ENCODE results near the gene SLC26A11.
"Not testable (repeated sequence)": the region's sequence is repeated elsewhere in the genome, so short reads cannot be mapped to it uniquely, and the experiment has no call there.

The SLC26A11 gene

DNA sequence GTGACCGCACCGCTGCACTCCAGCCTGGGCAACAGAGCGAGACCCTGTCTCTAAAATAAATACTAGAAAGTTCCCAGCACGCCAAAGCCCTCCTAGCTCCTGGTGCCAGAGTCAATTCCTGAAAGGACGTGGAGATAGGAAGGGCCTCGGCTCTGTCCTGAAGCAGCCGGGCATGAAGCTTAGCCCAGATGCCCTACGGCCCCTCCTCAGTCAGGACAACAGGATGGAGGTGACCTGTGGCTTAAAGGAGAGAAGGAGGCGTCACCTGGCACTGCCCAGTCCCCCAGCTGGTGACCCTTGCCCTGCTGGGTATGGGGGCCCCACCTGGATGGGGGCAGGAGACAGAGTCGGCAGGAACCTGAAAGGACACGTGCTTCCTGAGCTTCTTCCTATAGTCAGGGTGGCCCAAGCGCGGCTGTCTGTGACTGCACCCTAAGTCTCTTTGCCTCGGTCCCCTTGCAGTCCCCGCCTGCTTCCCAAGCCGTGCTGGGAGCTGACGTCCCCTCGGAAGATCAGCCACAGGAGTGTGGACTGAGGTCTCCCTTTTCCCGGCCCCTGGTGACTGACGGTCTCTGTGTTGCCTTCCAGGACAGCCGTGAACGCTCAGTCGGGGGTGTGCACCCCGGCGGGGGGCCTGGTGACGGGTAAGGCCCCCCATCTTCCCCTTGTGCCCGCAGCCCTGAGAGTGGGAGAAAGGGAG lies 25.5 kb downstream of the SLC26A11 start:
- DNase-seq, result no peak

DNA sequence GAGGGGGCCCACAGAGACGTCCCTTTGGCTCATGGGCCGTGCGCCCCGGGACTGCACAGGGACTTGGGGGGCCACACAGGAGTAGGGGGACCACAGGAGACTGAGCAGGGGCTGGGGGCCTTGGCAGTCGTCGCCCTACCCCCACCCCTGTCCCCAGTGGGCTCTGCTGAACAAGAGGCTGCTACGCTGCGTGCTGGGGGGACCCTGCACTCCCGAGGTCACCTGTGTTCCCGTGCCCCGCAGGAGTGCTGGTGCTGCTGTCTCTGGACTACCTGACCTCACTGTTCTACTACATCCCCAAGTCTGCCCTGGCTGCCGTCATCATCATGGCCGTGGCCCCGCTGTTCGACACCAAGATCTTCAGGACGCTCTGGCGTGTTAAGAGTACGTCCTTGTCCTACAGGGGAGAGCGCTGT lies 26.0 kb downstream of the SLC26A11 start:
- no peak for DNase-seq

DNA sequence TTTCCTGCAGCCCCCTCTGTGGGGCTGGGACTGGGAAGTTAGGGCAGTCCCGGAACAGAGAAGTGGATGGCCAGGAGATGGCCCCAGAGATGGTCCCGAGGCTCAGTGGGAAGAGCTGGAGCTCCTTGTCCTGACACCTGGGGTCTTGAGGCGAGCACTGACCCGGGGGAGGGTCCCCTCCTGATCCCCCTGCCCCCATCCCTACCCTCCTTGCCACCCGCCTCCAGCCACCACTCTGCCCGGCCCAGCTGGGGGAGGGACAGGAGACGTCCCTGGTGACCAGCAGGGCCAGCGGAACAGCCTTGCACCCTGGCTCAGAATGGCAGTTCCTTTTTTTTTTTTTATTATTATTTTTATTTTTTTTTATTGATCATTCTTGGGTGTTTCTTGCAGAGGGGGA lies 26.5 kb downstream of the SLC26A11 start:
- DNase-seq, result no peak

DNA sequence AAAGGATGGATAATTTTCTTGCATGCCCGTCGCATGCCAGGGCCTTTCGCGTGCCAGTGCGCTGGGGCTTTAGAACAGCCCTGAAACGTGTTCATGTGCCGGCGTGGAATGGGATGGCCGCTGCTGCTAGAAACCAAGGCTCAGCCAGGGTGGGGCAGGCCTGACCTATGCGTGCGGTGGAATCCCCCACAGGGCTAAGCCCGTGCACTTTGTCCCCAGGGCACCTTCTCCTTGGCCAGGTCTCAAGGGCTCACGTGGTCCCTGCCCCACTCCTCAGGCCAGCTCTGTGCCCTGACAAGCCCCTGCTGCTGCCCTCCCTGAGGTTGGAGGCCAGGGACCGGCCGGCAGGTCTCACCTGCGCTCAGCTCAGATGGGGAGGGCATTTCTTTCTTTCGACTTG lies 27.3 kb downstream of the SLC26A11 start:
- DNase-seq, result no peak

DNA sequence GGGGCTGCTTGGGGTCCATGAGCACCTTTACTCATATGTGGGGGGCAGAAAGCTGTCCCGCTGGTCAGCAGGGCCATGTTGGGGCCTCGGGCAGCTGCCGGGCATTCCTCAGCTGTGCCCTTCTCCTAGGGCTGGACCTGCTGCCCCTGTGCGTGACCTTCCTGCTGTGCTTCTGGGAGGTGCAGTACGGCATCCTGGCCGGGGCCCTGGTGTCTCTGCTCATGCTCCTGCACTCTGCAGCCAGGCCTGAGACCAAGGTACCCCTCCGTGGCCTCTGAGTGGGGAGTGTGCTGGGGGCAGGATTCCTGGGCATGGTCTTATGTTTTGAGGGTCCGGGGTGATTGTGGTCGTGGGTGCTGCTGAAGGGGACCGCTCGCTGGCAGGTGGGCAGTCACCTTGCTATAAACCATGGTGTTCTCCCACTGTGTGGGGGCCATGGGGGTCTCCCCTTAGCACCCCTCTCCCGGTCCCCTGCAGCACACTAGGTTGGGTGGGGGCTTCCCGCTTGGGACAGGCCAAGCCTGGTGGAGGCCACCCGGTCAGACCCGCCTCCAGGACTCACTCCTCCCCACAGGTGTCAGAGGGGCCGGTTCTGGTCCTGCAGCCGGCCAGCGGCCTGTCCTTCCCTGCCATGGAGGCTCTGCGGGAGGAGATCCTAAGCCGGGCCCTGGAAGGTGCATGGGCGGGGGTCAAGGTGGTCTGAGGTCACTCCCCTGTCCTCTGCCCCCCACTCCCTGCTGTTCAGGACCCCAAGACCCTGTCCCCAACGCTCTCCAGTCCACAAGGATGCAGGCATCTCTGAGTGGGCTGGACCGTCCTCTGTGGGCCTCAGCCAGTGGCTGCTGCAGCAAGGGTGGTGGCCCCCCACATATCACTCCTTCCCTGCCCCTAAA lies 28.0 kb downstream of the SLC26A11 start:
- no peak for DNase-seq

DNA sequence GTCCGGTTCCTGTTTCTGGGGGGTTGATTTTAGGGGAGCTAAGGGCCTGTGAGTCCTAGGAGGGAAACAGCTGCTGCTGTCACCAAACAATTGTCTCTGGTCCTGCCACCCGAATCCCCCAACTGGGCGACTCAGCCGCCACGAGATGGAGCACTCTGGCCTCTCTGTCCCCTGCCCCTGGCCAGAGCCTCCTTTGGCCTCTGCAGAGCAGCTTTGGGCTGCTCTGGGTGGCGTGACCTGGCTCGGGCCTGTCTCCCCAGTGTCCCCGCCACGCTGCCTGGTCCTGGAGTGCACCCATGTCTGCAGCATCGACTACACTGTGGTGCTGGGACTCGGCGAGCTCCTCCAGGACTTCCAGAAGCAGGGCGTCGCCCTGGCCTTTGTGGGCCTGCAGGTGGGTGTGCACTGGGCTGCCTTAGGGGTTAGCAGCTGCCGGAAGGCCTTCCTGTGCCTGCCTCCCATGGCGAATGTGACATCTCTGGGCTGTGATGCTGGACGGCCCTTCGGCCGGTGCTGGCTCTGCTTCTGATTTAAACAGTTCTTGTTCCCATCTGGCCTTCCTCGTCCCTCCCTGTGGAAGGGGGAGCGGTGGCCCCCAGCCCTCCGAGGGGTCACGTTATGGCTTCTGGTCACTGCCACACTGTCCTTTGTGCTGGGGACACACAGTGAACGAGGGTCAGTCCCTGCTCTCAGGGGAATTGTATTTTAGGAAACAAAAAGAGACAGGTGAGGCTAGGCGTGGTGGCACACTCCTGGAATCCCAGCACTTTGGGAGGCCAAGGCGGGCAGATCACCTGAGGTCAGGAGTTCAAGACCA lies 28.9 kb downstream of the SLC26A11 start:
- DNase-seq, result no peak

DNA sequence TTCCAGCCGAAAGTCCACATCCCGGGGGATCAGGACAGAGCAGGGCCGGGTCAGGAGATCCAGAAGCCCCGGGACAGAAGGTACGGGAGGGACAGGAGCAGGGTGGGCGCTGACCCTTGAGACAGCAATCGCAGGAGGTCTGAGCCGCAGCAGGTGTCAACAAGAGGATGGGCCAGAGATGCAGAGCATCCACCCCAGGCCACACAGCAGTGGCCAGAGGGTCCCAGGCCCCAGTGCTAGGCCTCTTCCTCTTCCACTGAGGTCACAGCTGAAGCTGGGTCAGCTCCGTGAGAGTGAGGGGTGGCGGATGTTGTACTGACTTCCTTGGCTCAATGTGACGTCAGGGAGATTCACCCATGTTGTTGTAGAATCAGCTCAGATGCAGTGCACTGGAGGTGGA lies 31.7 kb downstream of the SLC26A11 start:
- DNase-seq, result no peak

DNA sequence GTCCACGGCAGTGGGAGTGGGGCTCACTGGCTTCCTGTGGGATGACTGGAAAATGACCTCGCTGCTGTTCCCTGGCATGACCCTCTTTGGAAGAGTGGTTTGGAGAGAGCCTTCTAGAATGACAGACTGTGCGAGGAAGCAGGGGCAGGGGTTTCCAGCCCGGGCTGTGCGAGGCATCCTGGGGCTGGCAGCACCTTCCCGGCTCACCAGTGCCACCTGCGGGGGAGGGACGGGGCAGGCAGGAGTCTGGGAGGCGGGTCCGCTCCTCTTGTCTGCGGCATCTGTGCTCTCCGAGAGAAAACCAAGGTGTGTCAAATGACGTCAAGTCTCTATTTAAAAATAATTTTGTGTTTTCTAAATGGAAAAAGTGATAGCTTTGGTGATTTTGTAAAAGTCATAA lies 32.6 kb downstream of the SLC26A11 start:
- DNase-seq, result peak; percentile 69

DNA sequence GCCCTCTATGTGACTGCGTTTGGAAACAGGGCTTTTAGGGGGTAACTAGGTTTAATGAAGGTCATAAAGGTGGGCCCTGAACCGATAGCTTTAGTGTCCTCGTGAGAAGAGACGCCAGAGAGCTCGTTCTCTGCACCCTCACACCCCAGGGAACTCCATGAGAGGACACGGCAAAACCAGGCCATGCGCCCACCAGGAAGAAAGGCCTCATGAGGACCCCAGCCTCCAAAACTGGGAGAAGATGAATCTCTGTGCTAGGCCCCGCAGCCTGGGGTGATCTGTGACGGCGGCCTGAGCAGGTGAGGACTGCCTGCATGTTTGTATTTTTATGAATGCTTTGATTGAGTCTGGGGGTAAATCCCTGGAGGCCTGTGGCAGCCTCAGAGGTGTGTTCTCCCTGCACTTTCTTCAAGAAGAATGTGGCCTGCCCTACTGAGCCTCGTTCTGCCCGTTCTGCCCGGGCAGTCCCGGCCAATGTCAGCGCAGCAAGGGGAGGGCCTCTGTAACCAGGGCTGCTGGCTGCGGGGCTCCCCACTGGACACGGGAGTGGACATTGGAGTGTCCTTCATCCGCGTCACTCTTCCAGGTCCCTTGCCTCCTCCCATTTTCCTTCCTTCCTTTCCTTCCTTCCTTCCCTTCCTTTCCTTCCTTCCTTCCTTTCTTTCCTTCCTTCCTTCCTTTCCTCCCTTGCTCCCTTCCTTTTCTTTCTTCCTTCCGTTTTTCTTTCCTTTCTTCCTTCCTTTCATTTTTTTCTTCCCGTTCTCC lies 33.6 kb downstream of the SLC26A11 start:
- DNase-seq, result no peak

DNA sequence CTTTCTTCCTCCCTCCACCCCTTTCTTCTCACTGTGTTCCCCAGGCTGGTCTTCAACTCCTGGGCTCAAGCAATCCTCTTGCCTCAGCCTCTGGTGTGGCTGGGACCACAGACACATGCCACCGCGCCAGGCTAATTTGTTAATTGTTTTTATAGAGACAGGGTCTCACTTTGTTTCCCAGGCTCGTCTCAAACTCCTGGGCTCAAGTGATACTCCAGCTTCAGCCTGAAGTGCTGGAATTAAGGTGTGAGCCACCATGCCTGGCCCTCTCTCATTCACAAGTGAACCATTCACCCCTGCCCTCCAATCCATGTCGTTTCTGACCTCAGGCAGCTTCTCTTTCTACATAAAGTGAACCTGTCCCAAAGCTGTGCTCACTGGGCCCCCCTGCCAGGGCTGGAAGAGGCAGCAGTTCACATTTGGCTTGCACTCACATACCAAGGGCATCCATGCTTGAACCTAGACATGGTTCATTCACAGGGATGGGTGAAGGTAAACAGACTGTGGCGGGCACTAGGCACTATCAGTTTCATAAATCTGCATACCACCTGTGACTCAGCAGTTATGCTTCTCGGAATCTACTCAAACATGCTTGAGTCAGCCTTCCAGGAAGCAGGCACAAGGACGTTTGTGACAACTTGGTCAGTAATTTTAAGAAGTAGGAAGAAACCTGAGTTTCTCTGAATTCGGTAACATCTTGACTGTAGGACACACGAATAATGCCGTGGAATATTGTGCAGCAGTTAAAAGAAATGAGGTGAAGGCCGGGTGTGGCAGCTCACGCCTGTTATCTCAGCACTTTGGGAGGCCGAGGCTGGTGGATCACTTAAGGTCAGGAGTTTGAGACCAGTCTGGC lies 34.4 kb downstream of the SLC26A11 start:
- DNase-seq, result peak; percentile 61

DNA sequence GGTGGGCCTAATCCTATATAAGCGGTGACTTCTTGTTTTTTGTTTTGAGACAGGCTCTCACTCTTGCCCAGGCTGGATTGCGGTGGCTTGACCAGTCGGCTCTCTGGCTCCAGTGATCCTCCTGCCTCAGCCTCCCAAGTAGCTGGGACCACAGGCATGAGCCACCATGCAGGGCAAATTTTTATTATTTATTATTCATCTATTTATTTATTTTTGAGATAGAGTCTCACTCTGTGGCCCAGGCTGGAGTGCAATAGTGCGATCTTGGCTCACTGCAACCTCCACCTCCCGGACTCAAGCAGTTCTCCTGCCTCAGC lies 35.8 kb downstream of the SLC26A11 start:
- no peak for DNase-seq

DNA sequence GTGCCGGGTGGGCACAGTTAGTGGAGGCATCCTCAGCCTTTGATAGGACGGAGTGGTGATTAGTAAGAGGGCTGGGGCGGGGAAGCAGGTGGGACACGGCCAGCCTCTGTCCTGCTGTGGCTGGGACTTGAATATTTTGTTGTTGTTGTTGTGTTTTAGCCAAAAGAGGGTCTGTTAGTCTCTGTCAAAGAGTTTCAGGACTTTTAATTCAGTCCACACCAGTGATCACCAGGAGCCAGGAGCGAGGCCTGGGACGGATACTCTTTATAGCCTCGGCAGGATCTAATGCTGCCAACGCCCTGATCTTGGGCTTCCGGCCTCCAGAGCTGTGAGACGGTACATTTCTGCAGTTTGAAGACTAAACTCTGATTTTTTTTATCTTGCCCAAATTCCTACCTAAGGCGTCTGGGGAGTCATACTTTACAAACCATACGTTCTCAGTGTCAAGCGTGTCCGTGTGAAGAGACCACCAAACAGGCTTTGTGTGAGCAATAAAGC lies 37.5 kb downstream of the SLC26A11 start:
- no peak for DNase-seq

DNA sequence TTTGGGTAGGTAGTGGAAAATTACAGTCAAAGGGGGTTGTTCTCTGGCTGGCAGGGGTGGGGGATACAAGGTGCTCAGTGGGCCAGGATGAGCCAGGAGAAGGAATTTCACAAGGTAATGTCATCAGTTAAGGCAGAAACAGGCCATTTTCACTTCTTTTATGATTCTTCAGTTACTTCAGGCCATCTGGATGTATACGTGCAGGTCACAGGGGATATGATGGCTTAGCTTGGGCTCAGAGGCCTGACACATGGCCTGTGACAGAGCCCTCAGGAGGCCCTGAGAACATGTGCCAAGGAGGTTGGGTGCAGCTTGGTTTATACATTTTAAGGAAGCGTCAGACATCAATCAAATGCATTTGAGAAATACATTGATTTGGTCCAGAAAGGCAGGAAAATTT lies 38.1 kb downstream of the SLC26A11 start:
- DNase-seq, result not testable (repeated sequence)

DNA sequence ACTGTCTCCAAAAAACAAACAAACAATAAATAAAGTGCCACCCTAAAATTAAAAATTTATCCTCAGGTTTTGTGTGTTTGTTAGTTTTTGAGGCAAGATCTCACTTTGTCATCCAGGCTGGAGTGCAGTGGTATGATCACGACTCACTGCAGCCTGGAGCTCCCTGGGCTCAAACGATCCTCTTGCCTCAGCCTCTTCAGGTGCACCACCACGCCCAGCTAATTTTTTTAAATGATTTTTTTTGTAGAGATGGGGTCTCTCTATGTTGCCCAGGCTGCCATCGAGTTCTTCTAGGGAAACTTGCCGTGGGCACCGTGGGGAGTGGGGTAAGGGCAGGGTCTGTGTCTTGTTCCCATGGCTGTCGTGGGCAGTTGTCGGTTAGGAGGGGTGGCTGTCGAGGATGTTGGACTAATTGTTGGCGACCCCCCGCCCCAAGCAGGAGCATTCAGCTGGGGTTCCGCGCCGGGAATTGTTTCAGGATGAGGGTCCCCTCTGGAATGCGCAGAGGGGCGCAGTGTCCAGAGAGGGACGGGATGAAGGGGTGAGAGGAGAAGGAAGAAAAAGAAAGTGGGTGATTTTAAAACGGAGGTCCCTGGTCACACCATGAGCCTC lies 39.3 kb downstream of the SLC26A11 start:
- DNase-seq, result no peak

DNA sequence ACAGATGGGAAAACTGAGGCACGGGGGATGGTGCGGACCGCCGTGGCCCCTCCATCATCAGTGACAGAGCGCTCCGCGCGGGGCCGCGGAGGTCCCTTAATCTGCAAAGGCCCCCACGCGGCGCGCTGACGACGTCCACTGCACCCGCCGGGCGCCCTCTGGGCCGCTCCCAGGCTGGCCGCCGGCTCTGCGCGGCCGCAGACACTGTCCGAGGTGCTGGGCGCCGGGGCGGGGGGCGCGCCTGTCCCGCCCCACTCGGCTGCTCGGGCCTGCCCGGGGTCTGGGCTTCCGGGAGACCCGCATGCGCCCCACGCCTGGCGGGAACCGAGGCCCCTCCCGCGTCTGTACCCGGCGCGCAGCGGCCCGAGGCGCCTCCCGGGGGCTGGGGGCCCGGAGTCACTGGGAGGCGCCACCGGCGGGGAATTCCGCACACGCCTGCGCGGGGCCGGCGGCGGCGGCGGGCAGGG lies 39.9 kb downstream of the SLC26A11 start:
- DNase-seq, result no peak

DNA sequence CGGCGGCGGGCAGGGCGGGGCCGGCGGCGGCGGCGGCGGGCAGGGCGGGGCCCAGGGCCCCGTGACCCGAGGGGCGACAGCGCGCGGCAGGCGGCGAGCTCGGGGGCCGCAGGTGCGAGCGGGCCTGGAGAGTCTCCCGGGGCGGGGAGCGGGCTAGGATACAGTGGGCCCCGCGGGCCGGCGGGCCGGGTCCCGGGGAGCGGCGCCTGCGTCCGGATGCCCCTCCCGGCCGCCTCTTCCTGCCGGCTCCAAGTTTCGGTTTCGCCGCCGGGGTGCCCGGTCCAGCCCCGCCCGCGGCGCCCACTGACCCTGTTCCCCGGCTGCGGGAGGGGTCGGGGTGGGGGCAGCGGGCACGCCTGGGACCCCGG lies 40.5 kb downstream of the SLC26A11 start, which contains the start of gene RNF213:
Gene RNF213, plus strand, starts transcription at position 62 of the 368 bp plus-strand sequence. CDS start 2,830 bp downstream, outside the sequence.
- no peak for DNase-seq

DNA sequence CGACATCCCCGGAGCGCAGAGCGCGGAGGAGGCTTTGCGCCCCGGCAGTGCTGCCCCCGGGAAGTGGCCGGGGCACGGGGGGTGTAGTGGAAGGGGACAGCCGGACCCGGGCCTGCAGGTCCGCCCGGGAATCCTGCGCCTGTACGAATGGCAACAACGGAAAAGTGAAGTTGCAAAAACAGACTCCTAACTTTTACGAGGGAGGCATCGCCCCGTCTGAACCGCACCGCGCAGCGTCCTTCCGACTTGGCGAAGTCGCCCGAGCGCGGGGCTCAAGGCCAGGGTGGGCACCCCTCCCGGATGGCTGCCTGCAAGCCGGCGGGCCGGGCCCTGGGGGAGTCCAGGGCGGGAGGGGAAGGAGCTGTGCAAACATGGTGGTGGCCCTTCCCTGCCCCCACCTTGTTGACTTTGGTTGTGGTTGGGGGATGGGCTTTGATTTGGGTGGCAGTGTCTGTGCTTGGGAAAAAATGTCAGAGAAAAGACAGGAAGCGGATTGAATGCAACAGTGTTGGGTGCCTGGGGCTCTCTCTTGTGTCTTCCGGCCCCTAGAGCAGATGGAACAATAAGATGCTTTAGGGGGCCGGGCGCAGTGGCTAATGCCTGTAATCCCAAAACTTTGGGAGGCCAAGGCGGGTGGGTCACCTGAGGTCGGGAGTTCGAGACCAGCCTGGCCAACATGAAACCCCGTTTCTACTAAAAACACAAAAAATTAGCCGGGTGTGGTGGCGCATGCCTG lies 41.1 kb downstream of the SLC26A11 start:
- peak; percentile 58 for DNase-seq

DNA sequence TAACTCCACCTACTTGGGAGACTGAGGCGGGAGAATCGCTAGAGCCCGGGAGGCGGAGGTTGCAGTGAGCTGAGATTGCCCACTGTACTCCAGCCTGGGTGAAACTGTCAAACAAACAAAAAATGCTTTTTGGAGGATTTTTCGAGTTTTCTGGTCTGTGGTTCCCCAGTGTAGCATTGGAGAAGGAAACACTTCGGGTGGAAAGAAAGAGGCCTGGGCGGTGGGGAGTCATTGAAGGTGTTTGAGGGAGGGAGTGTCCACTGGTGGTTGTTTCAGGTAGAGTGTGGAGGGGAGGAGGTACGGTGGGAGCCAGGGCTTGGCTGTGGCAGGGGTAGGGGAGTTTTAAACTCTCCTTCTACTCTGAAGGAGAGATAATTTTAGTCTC lies 41.7 kb downstream of the SLC26A11 start:
- DNase-seq, result no peak

DNA sequence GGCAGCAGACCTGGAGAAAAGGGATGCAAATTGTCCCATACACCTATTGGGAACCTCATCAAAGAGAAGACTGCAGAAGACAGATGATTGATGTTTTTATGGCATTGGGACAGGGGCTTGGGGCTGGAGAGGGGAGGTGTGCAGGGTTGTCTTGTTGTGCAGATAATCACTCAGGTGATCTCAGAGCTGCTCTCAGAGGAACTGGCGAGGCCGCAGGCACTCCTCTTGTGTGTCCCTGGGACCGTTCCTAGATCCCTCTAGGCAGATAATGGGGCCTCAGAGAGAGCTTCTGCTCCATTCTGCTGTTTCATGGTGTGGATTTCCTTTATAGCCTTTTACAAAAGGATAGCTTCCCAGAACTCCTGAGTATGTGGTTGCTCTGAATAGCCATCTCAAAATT lies 42.1 kb downstream of the SLC26A11 start:
- DNase-seq, result peak; percentile 17

DNA sequence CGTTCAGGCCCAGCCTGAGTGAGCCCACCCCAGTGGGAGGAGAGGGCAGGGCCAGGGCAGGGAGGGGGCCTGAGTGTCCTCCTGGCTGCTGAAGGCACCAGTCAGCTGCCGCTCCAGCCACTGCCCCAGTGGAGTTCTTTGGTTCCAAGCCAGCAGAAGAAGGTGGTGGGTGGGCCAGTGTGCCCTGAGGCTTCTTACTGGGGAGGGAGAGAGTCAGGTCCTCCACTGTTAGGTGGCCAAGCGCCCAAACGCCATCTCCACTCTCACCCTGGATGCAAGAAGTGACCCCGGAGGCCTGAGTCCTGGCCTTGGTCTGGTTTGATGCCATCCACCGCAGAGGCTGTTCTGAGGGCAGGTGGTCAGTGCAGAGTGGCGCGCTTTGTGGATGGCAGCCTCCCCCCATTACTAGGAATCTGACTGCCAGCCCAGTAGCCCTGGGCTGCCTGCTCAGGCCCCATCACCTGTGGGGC lies 42.6 kb downstream of the SLC26A11 start:
- no peak for DNase-seq
